Adrenal gland (tissue), 12 donors: ENCODE results near the gene PTGES2. TPM values are rescaled to one million over a fixed set of nuclear protein-coding genes. Genes with fewer than 3 reads are reported as not detected.

ENCODE experiments used
- DNase-seq, 7 donors: peaks; one replicate each; pipeline ENCODE4 v3.0.0-alpha.2; 2019 to 2020
- H3K27ac ChIP-seq, 5 donors: fragments of 200-600 bp; sonication (generic) in 4 of 5; 1 replicate in 3 of 5; 2 replicates in 2 of 5; pipeline versions ENCODE4 v1.5.1 to v1.8.0; 2016 to 2020; ENCODE audit warnings: mild to moderate bottlenecking in 1 of 5
- H3K27me3 ChIP-seq: fragments of 200-600 bp; 2 replicates; pipeline ENCODE4 v1.8.0; 2021
- H3K36me3 ChIP-seq, 2 donors: fragments of 200-600 bp; replicated peaks in 1 of 2; 1 replicate in 1 of 2; 2 replicates in 1 of 2; pipeline versions ENCODE4 v1.5.1 to v1.8.0; 2018 to 2022
- H3K4me1 ChIP-seq, 2 donors: fragments of 200-600 bp; replicated peaks in 1 of 2; 1 replicate in 1 of 2; 2 replicates in 1 of 2; pipeline versions ENCODE4 v1.5.1 to v1.8.0; 2018 to 2021
- H3K4me3 ChIP-seq, 4 donors: fragments of 200-600 bp; sonication (generic) in 3 of 4; one replicate each; pipeline ENCODE4 v1.5.1; 2016 to 2018
- H3K9me3 ChIP-seq, 3 donors: fragments of 200-600 bp; sonication (generic) in 1 of 3; replicated peaks in 1 of 3; 1 replicate in 2 of 3; 2 replicates in 1 of 3; pipeline versions ENCODE4 v1.5.1 to v1.8.0; 2016 to 2021
- CTCF ChIP-seq, 6 experiments: fragments of 450-650 bp in 4 of 6; fragments of 200-600 bp in 2 of 6; sonication (generic) in 1 of 6; IDR thresholded peaks; 1 replicate in 5 of 6; 2 replicates in 1 of 6; pipeline versions ENCODE4 v1.5.1 to v1.8.0; 2016 to 2021; ENCODE audit warnings: antibody characterized with exemption in 6 of 6, mild to moderate bottlenecking in 2 of 6, moderate library complexity in 1 of 6
- POLR2A ChIP-seq, 2 donors: fragments of 450-650 bp; IDR thresholded peaks; one replicate each; pipeline ENCODE4 v1.6.1; 2017; ENCODE audit warnings: antibody characterized with exemption in 2 of 2, mild to moderate bottlenecking in 2 of 2, moderate library complexity in 1 of 2
- WGBS, 4 donors: extraction: QIAGEN DNeasy Blood & Tissue Kit in 2 of 4; methylation state at CpG; one replicate each; pipeline versions ENCODE4 v1.1.5 to v1.1.7; 2013 to 2017; 5-methylcytosine and 5-hydroxymethylcytosine counted together
- intact Hi-C, 2 donors: fragments of 100-400 bp; cut with DNase I; formaldehyde crosslinking; loops; one replicate each; pipeline versions ENCODE4 v1.14.1 to v1.15.0; 2022 to 2023
- polyA plus RNA-seq, 3 donors: library from polyadenylated mRNA; stranded (reverse); fragments of 200-250 nt in 2 of 3; fragments of 350-450 nt in 1 of 3; fragmentation: Illumina TruSeq in 1 of 3; extraction: RNeasy Lipid Tissue Mini Kit (QIAGEN cat#74804) in 1 of 3; gene quantifications; one replicate each; pipeline ENCODE4 v1.2.3, GENCODE V29; 2013 to 2014
- total RNA-seq, 9 donors: library from RNA; depleted of rRNA in 4 of 9; stranded (reverse); fragments of >200 nt in 4 of 9; fragments of 120-200 nt in 1 of 9; fragmentation: NEBNext Ultra II Directional in 1 of 9; extraction: Animal tissue kit (Norgen Biotek cat#: 25700) in 1 of 9; gene quantifications; one replicate each; pipeline versions ENCODE4 v1.1.0 to v1.2.4, GENCODE V29; 2013 to 2023
- donor health status: healthy with polysubstance abuse.
- donor health status: Bipolar disorder and iron deficiency.
- donor health status: DM: yes; HTN: yes; CAD: no.
- donor health status: DM: no; HTN: no; CAD: no.
- donor health status: DM: no; HTN: no; CAD: no.
- donor health status: DM: yes; HTN: yes; CAD: no.

The PTGES2 gene
- total and polyA plus RNA-seq, 12 donors, result 64.8 to 147 (median 98.4) TPM

- DNase-seq, result peak in 1 of 7 donors; percentile 26
- TF ChIP-seq POLR2A (IDR thresholded peaks at IDR 0.05) (no peak), CTCF (IDR thresholded peaks at IDR 0.05) (peak in 1 of 6 experiments; percentile 12)
These were observed 23.2 kb upstream of the PTGES2 start for GRCh38 chr9:128150594-128151308.

GRCh38 chr9:128149951-128150593 lies 22.5 kb upstream of the PTGES2 start:
- 70 to 78% (median 73%) methylated on average over 11 of the region's 11 CpGs for WGBS, 4 donors
- H3K4me1 ChIP-seq, result peaks cover 0 to 9% of the 10 kb centered on the region in 2 donors
- no peak overlapping the region for H3K27ac ChIP-seq
- no peak overlapping the region for H3K4me3 ChIP-seq
- no peak for DNase-seq
- no peaks in the 10 kb centered on the region for H3K36me3 ChIP-seq
- TF ChIP-seq POLR2A (IDR thresholded peaks at IDR 0.05) (no peak), CTCF (IDR thresholded peaks at IDR 0.05) (no peak)
- H3K27me3 ChIP-seq, result no peaks in the 10 kb centered on the region
- no peaks in the 10 kb centered on the region for H3K9me3 ChIP-seq
- intact Hi-C loops, result no loop called here

More at GRCh38 chr9:128150594-128151308, 23.2 kb upstream of the PTGES2 start:
- no peaks in the 10 kb centered on the region for H3K36me3 ChIP-seq
- no peak overlapping the region for H3K4me3 ChIP-seq
- no peaks in the 10 kb centered on the region for H3K9me3 ChIP-seq
- intact Hi-C loops, result no loop called here
- peaks cover 0 to 9% of the 10 kb centered on the region in 2 donors for H3K4me1 ChIP-seq
- 82 to 85% (median 84%) methylated on average over 19 of the region's 19 CpGs for WGBS, 4 donors
- no peaks in the 10 kb centered on the region for H3K27me3 ChIP-seq
- no peak overlapping the region for H3K27ac ChIP-seq

GRCh38 chr9:128149001-128149701 lies 21.6 kb upstream of the PTGES2 start, which contains the start of gene LCN2:
TSS of gene LCN2 (plus strand) at chr9:128149453. CDS start at chr9:128149526, 73 bp downstream.
- WGBS, 4 donors, result 47 to 77% (median 52%) methylated on average over 3 to 9 of the region's 9 CpGs

More at GRCh38 chr9:128149001-128149701, 21.6 kb upstream of the PTGES2 start, which contains the start of gene LCN2:
- H3K9me3 ChIP-seq, result no peaks in the 10 kb centered on the region
- peak within 1 kb of the TSS in 1 of 5 donors; percentile 22 for H3K27ac ChIP-seq
- H3K4me1 ChIP-seq, result peaks cover 0 to 9% of the 10 kb centered on the region in 2 donors
- peak in 5 of 7 donors; percentile 55 to 75 (median 72) for DNase-seq
- TF ChIP-seq CTCF (IDR thresholded peaks at IDR 0.05) (no peak), POLR2A (IDR thresholded peaks at IDR 0.05) (no peak)
- no peaks in the 10 kb centered on the region for H3K36me3 ChIP-seq
- intact Hi-C loops, result no loop called here
- no peaks in the 10 kb centered on the region for H3K27me3 ChIP-seq
- H3K4me3 ChIP-seq, result no peak within 1 kb of the TSS
